ENCODE measurements around the gene AGPAT3.

AGPAT3 gene

GRCh38 chr21:43934716-43935705, 70.0 kb downstream of the AGPAT3 start:
- DNase-seq (ENCODE audit: low read depth in 1 of 2, low spot score in 1 of 2) = no peak

- no peak for DNase-seq (ENCODE audit: low read depth in 1 of 2, low spot score in 1 of 2)
Measured at GRCh38 chr21:43935711-43936110, 70.7 kb downstream of the AGPAT3 start.

GRCh38 chr21:43936247-43936967, 71.4 kb downstream of the AGPAT3 start:
- no peak for DNase-seq (ENCODE audit: low read depth in 1 of 2, low spot score in 1 of 2)

GRCh38 chr21:43937051-43937832, 72.2 kb downstream of the AGPAT3 start:
- no peak for DNase-seq (ENCODE audit: low read depth in 1 of 2, low spot score in 1 of 2)

GRCh38 chr21:43937891-43938309, 72.9 kb downstream of the AGPAT3 start:
- no peak for DNase-seq (ENCODE audit: low read depth in 1 of 2, low spot score in 1 of 2)

- peak; percentile 74 to 86 for DNase-seq (ENCODE audit: low read depth in 1 of 2, low spot score in 1 of 2)
Measured at GRCh38 chr21:43938751-43939442, 73.9 kb downstream of the AGPAT3 start.

- no peak for DNase-seq (ENCODE audit: low read depth in 1 of 2, low spot score in 1 of 2)
Measured at GRCh38 chr21:43939443-43940328, 74.7 kb downstream of the AGPAT3 start.

GRCh38 chr21:43940329-43941050, 75.5 kb downstream of the AGPAT3 start:
- DNase-seq (ENCODE audit: low read depth in 1 of 2, low spot score in 1 of 2) = no peak

GRCh38 chr21:43942201-43942600, 77.2 kb downstream of the AGPAT3 start:
- DNase-seq (ENCODE audit: low read depth in 1 of 2, low spot score in 1 of 2) = no peak

- no peak for DNase-seq (ENCODE audit: low read depth in 1 of 2, low spot score in 1 of 2)
Measured at GRCh38 chr21:43942621-43943020, 77.6 kb downstream of the AGPAT3 start.

GRCh38 chr21:43943512-43944077, 78.6 kb downstream of the AGPAT3 start:
- DNase-seq (ENCODE audit: low read depth in 1 of 2, low spot score in 1 of 2) = no peak

GRCh38 chr21:43944078-43944633, 79.1 kb downstream of the AGPAT3 start:
- no peak for DNase-seq (ENCODE audit: low read depth in 1 of 2, low spot score in 1 of 2)

GRCh38 chr21:43944757-43945156, 79.7 kb downstream of the AGPAT3 start:
- DNase-seq (ENCODE audit: low read depth in 1 of 2, low spot score in 1 of 2) = no peak

GRCh38 chr21:43948740-43949498, 83.9 kb downstream of the AGPAT3 start:
- DNase-seq (ENCODE audit: low read depth in 1 of 2, low spot score in 1 of 2) = no peak

GRCh38 chr21:43949499-43950208, 84.6 kb downstream of the AGPAT3 start:
- DNase-seq (ENCODE audit: low read depth in 1 of 2, low spot score in 1 of 2) = no peak

GRCh38 chr21:43950481-43950880, 85.5 kb downstream of the AGPAT3 start:
- no peak for DNase-seq (ENCODE audit: low read depth in 1 of 2, low spot score in 1 of 2)

GRCh38 chr21:43950936-43951335, 85.9 kb downstream of the AGPAT3 start:
- DNase-seq (ENCODE audit: low read depth in 1 of 2, low spot score in 1 of 2) = no peak
